HG02571 (cell line): ENCODE results near the gene FRMD4A.
"Not testable (repeated sequence)": the region's sequence is repeated elsewhere in the genome, so short reads cannot be mapped to it uniquely, and the experiment has no call there.

ENCODE experiments used
- ATAC-seq: cut with Tn5 transposase; IDR thresholded peaks from one replicate; pipeline ENCODE4 v1.9.1; 2021; ENCODE audit warnings: mild to moderate bottlenecking, moderate library complexity; ENCODE audit not compliant: unreplicated experiment

FRMD4A gene

DNA sequence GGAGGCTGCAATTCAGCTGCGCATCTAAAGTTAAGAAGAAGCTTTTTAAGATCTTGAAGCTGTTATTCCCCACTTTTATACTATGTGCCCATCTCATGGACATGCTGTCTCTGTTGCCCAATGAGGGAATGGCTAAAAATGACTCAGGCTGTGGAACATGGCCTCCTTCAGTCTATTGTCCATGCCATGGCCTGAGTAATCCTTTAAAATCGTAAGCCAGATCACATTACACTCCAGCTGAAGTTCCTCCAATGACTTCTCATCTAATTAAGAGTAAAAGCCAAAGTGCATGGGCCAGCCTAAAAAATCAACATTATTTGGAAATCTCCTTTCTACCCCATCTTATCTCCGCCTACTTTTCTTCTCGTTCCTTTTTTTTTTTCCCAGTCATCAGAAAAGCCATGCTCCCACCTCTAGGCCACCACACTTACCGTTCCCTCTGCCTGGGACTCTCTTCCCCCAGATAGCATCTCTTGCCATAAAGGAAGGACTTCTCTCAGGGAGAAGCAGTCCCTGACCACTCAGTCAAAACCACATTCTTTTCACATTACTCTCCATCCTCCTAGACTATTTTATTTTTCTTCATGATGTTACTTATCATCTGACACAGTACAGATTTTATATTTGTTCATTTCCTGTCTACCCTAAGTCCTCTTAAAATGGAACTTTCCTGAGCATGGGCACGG lies 406.5 kb downstream of the FRMD4A start:
- ATAC-seq: no peak

DNA sequence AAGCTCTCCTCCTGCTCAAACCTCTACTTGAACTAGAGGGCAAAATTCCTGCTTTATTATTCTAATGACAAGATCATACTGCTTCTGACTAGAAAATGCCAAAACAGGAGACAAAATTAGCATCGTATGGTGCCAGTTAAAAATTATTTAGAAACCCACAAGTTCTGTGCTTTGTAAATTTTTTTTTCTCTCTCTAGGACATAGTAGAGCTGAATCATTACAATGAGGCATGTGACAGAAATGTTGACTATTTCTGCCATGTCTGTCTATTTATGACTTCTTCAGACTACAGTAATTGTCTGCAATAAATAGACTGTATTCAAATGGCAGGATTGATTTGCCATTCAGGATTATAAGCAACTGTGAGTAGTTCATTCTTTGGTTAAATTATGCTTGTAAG lies 408.1 kb downstream of the FRMD4A start:
- no peak for ATAC-seq

DNA sequence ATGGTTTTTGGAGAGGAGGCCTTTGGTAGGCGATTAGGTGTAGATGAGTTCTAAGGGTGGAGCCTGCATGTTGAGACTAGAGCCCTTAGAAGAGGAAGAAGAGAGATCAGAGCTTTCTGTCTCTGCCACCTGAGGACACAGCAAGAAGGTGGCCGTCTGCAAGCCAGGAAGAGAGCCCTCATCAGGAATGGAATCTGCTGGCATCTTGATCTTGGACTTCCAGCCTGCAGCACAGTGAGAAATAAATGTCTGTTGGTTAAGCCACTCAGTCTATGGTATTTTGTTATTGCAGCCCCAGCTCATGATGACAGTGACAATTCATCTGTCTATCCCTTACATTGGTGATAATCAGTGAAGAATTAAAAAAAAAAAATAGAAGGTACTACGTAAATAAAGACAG lies 408.8 kb downstream of the FRMD4A start:
- no peak for ATAC-seq

DNA sequence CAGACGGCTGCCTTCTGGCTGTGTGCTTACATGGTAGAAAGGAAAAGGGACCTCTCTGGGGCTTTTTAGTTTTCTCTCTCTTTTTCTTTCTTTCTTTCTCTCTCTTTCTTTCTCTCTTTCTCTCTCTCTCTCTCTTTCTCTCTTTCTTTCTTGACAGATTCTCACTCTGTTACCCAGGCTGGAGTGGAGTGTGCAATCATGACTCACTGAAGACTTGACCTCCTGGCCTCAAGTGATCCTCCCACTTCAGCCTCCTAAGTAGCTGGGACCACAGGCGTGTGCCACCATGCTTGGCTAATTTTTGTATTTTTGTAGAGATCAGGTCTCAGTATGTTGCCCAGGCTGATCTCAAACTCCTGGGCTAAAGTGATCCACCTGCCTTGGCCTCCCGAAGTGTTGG lies 409.6 kb downstream of the FRMD4A start:
- not testable (repeated sequence) for ATAC-seq

- no peak for ATAC-seq
Measured at GRCh38 chr10:13920465-13920864, 410.3 kb downstream of the FRMD4A start.

DNA sequence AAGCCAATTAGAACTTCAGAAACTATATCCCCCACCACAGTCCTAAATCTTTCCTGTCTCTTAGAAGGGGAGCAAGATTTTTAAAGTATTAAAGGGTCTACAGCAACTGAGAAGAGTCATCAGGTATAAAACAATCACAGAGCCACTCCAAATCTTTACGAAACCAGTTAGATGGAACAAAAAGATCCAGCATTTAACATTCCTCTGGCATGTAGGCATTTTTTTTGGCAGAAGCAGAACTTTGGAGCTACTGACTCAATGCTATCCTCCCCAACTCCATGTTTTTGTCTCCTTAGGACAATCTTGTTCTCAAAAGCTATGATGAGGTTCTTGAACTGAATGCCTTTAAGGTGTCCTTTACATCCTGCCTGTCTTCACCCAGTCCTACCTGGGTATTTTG lies 410.7 kb downstream of the FRMD4A start:
- no peak for ATAC-seq

DNA sequence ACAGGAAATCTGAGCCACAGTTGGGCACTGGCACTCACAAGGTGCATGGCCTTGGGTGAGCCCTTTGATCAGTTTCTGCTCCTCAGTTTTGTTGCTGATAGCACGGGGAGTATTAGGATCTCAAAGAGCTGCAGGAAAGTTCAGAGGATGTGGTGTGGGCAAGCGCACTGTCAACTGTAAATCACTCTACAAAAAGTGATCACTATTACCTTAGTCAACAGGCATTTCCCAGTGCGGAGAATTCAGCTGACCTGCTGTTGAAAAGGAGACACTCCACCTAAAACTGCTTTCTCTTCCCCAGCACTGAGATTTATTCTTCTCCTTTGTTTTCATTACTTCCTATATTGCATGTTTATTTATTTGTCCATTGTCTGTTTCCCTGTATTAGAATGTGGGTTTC lies 412.9 kb downstream of the FRMD4A start:
- no peak for ATAC-seq

- ATAC-seq: no peak
Measured at GRCh38 chr10:13916384-13916947, 414.3 kb downstream of the FRMD4A start.

DNA sequence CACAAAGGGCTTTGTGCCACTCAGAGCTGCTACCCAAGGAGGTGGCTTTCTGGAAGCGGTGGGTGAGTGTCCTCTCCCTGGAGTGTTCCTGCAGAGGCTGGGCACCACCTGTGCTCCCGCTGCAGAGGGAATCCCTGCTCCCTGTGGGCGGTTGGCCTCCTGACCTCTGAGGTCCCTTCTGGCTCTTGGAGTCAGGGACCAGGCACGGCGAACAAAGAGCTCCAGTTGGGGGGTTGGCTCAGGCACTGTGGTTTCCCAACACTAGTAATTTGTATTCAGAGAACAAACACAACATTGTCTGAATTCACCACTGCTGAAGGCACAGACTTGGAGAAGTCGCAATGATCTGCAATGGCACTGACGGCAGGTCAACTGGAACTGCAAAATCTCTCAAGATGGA lies 415.0 kb downstream of the FRMD4A start:
- ATAC-seq: no peak

DNA sequence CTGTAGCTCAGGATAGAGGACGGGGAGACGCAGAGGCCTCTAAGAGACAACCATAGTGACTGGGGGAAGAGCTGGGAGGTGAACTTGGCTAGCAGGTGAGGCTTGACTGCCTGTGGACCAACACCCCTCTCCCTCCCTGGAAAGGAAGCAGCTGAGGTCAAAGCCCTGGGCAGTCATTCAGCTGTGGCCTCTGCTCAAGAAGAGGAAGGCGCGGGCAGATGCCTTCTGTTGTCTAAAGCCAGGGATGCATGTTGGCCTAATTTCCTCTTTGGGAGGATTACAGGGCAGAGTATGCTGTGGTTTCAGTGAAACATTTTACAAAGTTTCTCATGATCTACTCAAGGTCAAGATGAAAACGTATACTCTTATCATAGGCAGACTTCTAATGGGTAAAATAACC lies 416.8 kb downstream of the FRMD4A start:
- no peak for ATAC-seq

- no peak for ATAC-seq
Measured at GRCh38 chr10:13911821-13912520, 418.8 kb downstream of the FRMD4A start.

DNA sequence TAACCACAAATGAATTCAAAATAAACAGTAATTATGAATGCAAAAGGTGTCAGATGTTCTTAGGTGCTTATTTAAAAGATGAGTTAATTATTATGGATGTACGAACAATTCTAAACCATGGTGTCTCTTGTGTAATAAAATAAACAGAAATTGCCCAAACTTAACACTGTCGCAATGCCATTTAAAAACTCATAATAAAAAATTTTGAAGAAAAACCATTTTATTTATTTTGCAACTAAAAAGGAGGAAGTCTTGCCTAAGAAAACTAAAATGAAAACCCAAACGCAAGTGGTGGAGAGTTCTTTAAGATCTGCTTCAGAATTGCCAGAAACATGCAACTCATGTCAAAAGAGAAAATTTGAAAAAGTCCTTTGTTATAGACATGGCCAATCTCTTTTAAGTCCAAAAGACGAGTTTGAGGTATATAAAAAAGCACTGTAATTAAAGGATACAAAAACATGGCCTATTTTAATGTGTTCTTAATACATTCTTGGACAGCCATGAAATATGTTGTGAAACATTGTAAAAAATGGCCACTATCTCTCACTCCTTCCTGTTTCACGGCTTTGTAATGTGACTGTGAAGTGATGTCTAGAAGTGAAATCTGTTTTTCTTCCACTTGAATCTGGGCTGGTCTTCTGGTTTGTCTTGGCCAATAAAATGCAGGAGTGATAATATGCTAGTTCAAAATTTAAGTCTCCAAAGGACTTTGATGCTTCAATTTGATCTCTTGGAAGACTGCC lies 421.0 kb downstream of the FRMD4A start:
- ATAC-seq: no peak

DNA sequence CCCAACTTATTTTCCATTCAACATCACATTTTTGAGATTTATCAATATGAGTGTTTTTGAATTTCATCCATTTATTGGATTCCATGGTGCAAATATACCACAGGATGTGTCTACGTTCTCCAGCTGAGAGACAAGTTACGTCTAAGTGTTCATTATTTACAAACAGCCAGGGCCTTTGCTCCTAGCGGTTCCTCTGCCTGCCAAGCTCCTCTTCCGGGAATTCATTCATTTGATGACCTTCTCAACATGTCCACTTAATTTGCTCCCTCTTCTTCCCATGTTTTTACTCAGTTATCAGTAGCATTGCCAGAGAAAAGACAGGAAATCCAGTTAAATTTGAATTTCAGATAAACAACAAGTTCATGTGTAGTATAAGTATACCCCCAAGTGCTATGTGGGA lies 422.2 kb downstream of the FRMD4A start:
- ATAC-seq: no peak

- ATAC-seq: no peak
Measured at GRCh38 chr10:13907570-13907969, 423.2 kb downstream of the FRMD4A start.

DNA sequence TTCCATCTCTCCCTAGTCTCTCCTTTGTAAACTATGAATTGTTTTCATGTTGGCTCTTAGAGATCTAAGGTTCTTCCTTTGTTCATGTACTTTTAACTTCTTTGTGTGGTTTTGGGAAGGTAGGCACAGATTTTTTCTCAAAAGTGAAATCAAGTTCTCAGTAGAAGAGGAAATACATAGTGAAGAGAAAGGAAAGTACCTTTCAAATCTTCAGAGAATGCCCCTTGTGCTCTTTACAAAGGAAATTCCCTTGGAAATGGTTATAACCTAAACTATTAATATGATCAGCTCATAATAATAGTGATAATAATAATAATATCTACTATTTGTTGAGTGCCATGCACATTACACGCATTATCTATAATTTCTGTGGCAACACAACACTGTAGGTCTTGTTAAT lies 425.4 kb downstream of the FRMD4A start:
- ATAC-seq: no peak

- ATAC-seq: no peak
Measured at GRCh38 chr10:13904064-13904463, 426.7 kb downstream of the FRMD4A start.

DNA sequence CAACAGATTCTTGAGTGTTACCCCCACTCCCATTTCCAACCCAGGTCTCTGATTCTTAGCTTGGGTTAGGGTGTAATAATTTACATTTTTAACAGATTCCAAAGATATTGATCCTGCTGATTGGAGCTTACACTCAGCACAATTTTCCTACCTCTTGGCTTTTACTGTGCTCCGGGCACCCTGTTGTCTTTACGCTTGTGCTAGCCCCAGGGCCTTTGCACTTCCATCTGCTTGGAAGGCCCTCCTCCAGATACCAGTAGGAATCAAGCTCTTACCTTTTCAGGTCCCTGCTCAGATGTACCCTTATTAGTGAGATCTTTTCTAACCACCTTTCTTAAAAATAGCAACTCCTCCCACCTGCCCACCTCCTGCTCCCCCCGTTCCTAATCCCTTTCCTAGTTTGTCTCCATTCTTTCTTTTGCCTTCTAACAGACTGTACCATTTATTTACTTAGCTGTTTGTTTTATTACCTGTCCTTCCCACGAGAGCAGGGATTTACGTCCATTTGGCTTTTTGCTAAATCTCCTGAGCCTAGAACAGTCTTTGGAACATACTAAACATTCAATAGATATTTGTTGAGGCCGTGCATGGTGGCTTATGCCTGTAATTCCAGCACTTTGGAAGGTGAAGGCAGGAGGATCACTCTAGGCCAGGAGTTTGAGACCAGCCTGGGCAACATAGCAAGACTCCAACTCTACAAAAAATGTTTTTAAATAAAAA lies 427.7 kb downstream of the FRMD4A start:
- ATAC-seq: no peak

- ATAC-seq: no peak
Measured at GRCh38 chr10:13899941-13900340, 430.8 kb downstream of the FRMD4A start.

GRCh38 chr10:13896146-13896545 lies 434.6 kb downstream of the FRMD4A start:
- not testable (repeated sequence) for ATAC-seq

GRCh38 chr10:13894412-13895093 lies 436.2 kb downstream of the FRMD4A start:
- no peak for ATAC-seq
